NCI-H2196 treated with DMSO at 0.1 percent for 48 hours (cell line): Measurements from ENCODE around the gene KCTD16.

Source experiments
- DNase-seq: peaks from one replicate; lab custom pipeline; 2025; ENCODE audit not compliant: unreplicated experiment; lab: John Stamatoyannopoulos, UW

Gene KCTD16

GRCh38 chr5:144329681-144330080 lies 159.0 kb downstream of the KCTD16 start:
- no peak for DNase-seq

DNA sequence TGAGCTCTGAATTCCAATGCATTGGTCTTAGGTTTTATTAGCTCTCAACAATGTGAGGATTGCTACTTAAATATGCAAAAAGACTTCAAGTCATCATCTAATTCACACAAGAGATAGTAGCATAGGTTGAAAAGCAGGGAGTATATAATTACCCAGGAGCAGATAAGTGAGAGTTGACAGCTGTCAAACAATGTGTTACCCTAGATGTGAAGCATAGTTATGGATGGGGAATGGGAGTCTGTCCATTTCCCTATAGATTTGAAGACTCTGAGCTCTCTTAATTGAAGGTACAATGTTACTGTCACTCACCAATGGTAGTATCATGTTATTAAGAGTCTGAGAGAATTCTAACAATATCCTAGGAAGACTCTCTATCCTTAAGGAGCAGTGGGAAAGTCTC lies 160.7 kb downstream of the KCTD16 start:
- DNase-seq, result no peak

DNA sequence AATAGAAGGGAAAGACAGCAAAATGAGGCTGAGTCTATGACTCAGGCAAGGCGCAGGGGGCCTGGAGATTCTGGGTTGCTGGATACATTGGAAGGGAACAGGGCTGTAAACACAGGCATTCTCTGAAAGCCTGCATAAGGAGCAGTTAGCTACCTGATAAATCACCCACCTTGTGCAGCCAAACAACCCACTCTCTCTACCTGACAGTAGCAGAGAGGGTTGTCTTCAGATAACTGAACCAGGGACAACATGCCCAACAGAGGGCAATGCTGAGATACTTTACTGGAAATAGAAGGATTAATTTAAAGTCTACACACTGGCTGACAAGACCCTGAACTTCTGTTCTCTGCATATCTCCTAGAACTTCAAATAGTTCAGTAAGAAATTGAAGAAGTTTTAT lies 161.6 kb downstream of the KCTD16 start:
- no peak for DNase-seq

- no peak for DNase-seq
Measured at GRCh38 chr5:144333336-144333920, 162.8 kb downstream of the KCTD16 start.

- DNase-seq, result no peak
Measured at GRCh38 chr5:144335561-144335960, 164.9 kb downstream of the KCTD16 start.

DNA sequence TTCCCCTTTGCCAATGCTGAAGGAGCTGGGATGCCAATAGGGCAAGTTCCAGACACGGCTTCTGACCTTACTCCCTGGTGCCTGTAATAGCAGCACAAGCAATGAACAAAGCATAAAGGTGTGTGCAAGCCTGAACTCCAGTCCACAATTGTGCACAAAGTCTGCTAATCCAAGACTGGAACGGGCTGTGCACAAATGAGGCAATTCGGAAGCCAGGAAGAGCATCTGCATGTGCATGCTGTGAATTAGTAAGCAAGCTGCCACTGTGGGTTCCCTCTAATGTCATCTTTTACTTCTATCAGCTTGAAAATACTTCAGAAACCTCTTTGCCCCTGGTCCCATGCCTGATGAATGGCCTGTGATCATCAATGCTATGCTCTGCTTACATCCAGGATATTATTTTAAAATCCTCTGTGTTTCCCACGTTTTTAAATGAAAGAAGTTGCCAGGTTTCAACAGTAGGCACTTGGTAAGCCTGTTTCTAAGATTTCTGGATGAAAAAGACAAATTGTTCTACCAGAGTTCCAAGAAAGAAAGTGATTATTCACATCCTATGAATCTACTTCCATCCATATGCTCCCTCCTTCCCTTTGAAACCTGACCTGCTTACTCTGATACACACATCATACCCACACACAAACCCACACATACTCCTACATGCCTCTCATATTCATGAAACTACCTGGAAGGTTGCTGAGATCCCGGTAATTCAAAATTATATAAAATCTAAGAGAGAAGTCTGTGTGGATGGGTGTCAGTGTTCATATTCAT lies 165.7 kb downstream of the KCTD16 start:
- DNase-seq, result no peak

- DNase-seq, result no peak
Measured at GRCh38 chr5:144352330-144352729, 181.7 kb downstream of the KCTD16 start.

- no peak for DNase-seq
Measured at GRCh38 chr5:144352732-144353317, 182.2 kb downstream of the KCTD16 start.

- DNase-seq, result no peak
Measured at GRCh38 chr5:144356489-144356888, 185.8 kb downstream of the KCTD16 start.

DNA sequence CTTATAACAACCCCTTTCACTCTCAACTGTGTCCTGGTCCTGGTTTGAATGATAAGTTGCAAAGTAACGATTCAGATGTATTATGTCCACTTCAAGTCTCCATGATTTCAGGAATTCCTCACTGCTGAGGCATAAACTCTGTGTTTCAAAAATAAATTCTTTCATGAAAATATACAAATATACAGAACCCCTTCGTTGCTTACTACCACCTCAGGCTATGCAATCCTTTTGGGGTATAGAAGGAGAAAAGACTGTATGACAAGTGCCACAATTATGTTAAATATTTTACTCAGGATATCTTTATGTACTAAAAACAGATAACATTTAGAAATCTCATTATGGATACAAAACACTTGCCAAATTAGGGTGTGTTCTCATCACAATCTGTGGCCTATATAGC lies 190.7 kb downstream of the KCTD16 start:
- no peak for DNase-seq

- DNase-seq, result no peak
Measured at GRCh38 chr5:144365885-144366284, 195.2 kb downstream of the KCTD16 start.

GRCh38 chr5:144367991-144368390 lies 197.3 kb downstream of the KCTD16 start:
- no peak for DNase-seq

DNA sequence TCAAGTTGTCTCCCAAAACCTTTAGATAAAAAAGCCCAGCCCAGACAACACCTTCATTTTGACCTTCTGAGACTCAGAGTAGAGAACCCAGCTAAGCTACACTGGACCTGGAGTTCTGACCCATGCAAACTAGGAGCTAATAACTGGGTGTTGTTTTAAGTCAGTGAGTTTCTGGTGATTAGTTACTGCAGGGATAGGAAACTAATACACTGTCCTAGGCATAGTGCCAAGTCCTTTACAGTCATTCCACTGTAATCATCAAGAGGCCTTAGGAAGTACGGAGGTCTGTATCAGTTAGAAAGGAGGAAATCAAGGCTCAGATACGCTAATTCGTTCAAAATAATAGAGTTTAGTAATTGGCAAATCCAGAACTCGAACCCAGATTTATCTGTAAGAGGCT lies 197.9 kb downstream of the KCTD16 start:
- DNase-seq, result no peak

GRCh38 chr5:144369006-144369405 lies 198.3 kb downstream of the KCTD16 start:
- DNase-seq, result peak; percentile 21

DNA sequence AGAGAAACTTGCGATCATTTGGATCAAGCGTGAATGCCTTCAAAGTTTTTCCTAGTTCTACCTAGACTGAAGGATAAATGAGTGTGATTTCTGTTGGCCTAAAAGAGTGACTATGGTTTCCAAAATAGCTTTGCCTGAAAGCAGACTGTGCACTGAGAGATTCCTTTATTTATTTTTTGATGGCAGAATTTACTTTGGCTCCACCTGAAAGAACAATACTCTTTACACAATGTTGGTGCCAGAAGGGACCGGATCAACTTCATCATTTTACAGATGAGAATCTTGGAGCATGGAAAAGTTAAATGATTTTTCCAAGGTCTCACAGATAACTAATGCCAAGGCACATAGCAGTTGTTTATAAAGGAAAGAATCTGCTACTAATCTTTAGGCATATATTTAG lies 199.6 kb downstream of the KCTD16 start:
- no peak for DNase-seq

- no peak for DNase-seq
Measured at GRCh38 chr5:144374637-144375036, 204.0 kb downstream of the KCTD16 start.

GRCh38 chr5:144377207-144377606 lies 206.5 kb downstream of the KCTD16 start:
- no peak for DNase-seq

- DNase-seq, result no peak
Measured at GRCh38 chr5:144378681-144379080, 208.0 kb downstream of the KCTD16 start.

DNA sequence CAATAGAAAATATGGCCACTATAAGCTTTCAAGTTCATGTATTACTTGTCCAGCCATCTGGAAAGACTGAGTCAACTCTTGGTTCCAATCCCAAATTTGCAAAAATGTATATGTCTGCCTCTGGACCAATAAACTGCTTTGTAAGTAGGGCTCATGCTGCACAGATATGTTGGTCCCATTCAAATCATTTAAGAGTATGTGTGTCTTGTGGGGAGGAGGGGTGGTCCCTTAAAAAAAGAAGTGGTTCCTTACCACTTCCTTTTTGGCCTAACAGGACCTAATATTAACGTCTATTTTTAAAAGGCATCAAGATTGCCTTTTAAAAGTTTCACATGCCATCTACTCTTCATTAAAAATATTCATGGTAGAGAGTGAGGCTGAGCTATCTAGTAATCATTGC lies 214.9 kb downstream of the KCTD16 start:
- DNase-seq, result no peak

DNA sequence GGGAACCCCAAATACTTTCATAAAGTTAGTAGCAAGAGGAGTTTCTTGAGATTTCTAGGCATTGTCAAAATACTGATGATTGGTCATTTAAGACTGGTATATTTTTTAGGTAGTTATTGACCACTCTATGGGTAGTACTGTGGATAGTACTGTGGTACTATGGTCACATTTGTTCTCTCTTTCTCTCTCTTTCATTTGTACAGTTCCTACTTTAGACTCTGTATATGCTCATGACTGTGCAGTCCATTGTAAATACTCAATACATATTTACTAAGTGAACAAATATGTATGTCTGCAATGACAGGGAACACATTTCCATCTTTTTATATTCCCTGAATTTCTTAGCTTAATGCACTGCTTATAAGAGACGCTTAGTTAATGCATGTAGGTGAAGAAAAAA lies 215.6 kb downstream of the KCTD16 start:
- no peak for DNase-seq

DNA sequence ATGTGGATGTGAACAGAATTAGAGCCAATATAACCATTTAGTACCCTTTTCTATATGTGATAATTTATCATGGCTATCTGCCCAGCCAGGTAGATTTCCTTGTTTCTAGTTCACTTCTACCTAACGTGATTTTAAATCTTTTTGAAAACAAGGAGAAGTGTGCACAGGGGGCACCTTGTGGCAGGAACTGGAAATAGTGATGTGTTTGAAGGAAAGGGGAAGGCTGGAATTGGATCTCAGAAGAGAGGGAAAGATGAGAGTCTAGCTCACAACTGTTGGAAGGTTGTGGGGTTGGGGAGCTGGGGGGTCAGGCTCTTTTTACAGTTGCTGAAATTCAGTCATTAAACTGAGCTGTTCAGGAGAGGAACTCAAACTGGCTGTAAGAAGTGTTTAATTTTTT lies 219.5 kb downstream of the KCTD16 start:
- no peak for DNase-seq

DNA sequence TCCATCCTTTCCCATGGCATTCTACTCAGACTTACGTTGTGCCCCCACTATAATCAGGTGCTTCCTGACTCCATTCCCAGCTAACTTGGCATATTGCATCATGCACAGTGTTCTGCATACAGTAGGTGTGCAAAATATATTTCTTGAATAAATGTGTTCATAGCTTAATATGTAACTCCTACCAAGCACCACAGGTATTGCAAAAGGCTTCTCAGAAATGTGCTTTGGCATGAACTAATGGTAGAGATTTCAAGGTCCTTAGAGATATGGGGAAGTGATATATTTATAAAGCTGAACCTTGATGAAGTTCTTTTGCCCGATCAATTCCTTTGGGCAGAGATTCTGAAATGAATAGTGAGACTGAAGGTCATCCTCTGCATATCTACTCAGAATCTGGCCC lies 220.4 kb downstream of the KCTD16 start:
- no peak for DNase-seq
